Suprapubic skin (tissue), 3 donors: ENCODE data around the gene DRC7.
"Not testable (repeated sequence)": the region's sequence is repeated elsewhere in the genome, so short reads cannot be mapped to it uniquely, and the experiment has no call there.

Source experiments
- CTCF ChIP-seq, 2 donors: fragments of 200-600 bp in 1 of 2; fragments of 450-650 bp in 1 of 2; sonication (generic) in 1 of 2; IDR thresholded peaks; one replicate each; pipeline ENCODE4 v1.5.1; 2016 to 2019; ENCODE audit warnings: antibody characterized with exemption in 2 of 2, mild to moderate bottlenecking in 1 of 2, moderate library complexity in 1 of 2
- EP300 ChIP-seq: sonication (generic); formaldehyde crosslinking; IDR thresholded peaks from one replicate; pipeline ENCODE4 v1.6.1; 2017; ENCODE audit warnings: antibody characterized with exemption

GRCh38 chr16:57671451-57671850 is 23.2 kb upstream of the DRC7 start:
- not testable (repeated sequence) for TF ChIP-seq CTCF (IDR thresholded peaks at IDR 0.05); EP300
